Activated CD4-positive, alpha-beta memory T cell treated with anti-CD3 and anti-CD28 coated beads, Interleukin-2, amount 10 ng/mL, durations not matched to agents 7 days and 5 days (primary cell): ENCODE data around the gene CBFA2T3. TPM values are rescaled to one million over a fixed set of nuclear protein-coding genes. Genes with fewer than 3 reads are reported as not detected.

Source experiments
- CTCF ChIA-PET: fragments of 350-600 bp; sonication (Branson Sonifier 250); formaldehyde crosslinking; loops from one replicate; lab custom pipeline; 2021; ENCODE audit warnings: antibody characterized with exemption, inconsistent platforms; lab: Charles Lee
- POLR2A ChIA-PET: fragments of 350-600 bp; sonication (Branson Sonifier 250); formaldehyde crosslinking; loops from one replicate; lab custom pipeline; 2021; ENCODE audit warnings: antibody characterized with exemption; lab: Charles Lee
- DNase-seq: peaks from one replicate; pipeline ENCODE4 v3.0.0-alpha.2; 2020
- H3K27ac Mint-ChIP-seq: one replicate; pipeline ENCODE4 v1.8.0; 2021; ENCODE audit warnings: mild to moderate bottlenecking, mixed read lengths
- H3K27me3 Mint-ChIP-seq: one replicate; pipeline ENCODE4 v1.8.0; 2021; ENCODE audit warnings: mixed read lengths
- H3K36me3 Mint-ChIP-seq: one replicate; pipeline ENCODE4 v1.8.0; 2021; ENCODE audit warnings: low read depth, mixed read lengths
- H3K4me1 Mint-ChIP-seq: one replicate; pipeline ENCODE4 v1.8.0; 2021; ENCODE audit warnings: mixed read lengths
- H3K4me3 Mint-ChIP-seq: one replicate; pipeline ENCODE4 v1.8.0; 2021; ENCODE audit warnings: mild to moderate bottlenecking, mixed read lengths
- H3K9me3 Mint-ChIP-seq: one replicate; pipeline ENCODE4 v1.8.0; 2021; ENCODE audit warnings: mixed read lengths
- total RNA-seq, 2 experiments: library from RNA; stranded (reverse); gene quantifications; one replicate each; pipeline ENCODE4 v1.2.3, GENCODE V29; 2021

CBFA2T3 gene
- total RNA-seq, 2 experiments from 2014 or later = not detected

DNA sequence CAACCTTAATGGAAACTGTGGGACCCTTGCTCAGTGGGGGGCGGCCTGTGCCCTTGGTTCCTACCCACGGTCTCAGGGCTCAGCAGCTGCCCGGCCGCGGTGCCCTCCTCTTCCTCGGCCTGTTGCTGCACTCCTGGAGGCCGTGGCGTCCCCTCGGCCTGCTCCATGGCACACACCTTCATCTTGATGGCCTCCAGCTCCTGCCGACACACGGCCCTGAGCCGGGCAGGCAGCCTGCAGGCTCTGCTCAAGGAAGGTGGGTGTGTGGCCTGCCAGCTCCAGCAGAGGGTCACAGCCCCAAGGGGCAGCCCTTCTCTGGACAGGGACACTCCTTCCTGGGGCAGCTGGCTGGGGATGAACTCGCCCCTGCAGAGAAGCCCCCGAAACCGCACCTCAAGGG lies 111.3 kb downstream of the CBFA2T3 start:
- Mint-ChIP-seq H3K4me1 (peaks cover 1% of the 10 kb centered on the region), H3K27ac (no peak overlapping the region), H3K4me3 (no peak overlapping the region), H3K36me3 (peaks cover 6% of the 10 kb centered on the region), H3K27me3 (peaks cover 6% of the 10 kb centered on the region), H3K9me3 (no peaks in the 10 kb centered on the region)
- POLR2A ChIA-PET = interaction anchor here (1.2 kb wide), 1 partner anchor 9 kb away, joined by 3 read pairs; the partner anchor contains the start of genes GALNS and TRAPPC2L
- no peak for DNase-seq
- CTCF ChIA-PET = no interaction called here

DNA sequence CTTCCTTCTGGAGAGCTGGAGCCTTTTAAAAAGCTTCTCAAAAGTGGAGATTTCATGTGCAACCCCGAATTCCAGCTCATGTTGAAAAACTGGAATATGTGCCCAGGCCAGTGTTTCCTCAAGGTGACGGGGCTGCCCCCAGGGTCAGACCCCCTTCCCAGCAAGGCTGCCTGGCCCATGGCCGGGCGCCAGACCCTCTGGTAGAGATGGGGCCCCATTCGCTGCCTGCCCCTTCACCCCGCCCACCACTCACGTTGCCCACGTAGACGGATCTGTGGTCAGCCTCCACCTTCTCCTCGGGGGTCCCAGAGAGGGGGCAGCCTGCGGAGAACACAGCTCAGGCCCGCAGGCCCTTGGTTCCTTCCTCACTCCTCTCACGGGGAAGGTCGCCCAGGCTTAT lies 111.7 kb downstream of the CBFA2T3 start:
- Mint-ChIP-seq H3K9me3 (no peaks in the 10 kb centered on the region), H3K4me1 (no peaks in the 10 kb centered on the region), H3K27me3 (peaks cover 3% of the 10 kb centered on the region), H3K27ac (no peak overlapping the region), H3K4me3 (no peak overlapping the region), H3K36me3 (peaks cover 7% of the 10 kb centered on the region)
- ChIA-PET CTCF (no interaction called here), POLR2A (interaction anchor here (1.2 kb wide), 1 partner anchor 9 kb away, joined by 3 read pairs; the partner anchor contains the start of genes GALNS and TRAPPC2L)
- no peak for DNase-seq

DNA sequence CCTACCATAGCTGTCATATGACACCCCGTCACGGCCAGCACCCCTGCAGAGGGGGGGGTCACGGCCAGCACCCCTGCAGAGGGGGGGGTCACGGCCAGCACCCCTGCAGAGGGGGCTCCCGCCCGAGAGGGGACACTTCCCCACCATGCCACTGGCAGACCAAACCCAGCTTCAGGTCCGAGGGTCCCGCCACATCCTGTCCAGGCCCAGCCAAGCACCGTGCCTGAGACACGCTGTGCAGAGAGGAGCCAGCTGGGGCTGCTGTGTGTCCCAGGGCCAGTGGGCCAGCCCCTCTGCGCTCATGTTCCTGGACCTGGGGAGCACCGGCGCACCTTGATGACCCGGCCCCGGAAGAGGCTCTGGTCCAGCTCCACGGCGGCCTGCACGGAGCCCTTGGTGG lies 112.5 kb downstream of the CBFA2T3 start:
- Mint-ChIP-seq H3K27me3 (no peaks in the 10 kb centered on the region), H3K36me3 (peaks cover 7% of the 10 kb centered on the region), H3K27ac (no peak overlapping the region), H3K4me3 (no peak overlapping the region), H3K9me3 (no peaks in the 10 kb centered on the region), H3K4me1 (no peaks in the 10 kb centered on the region)
- DNase-seq = no peak
- POLR2A ChIA-PET = no interaction called here
- CTCF ChIA-PET = no interaction called here

DNA sequence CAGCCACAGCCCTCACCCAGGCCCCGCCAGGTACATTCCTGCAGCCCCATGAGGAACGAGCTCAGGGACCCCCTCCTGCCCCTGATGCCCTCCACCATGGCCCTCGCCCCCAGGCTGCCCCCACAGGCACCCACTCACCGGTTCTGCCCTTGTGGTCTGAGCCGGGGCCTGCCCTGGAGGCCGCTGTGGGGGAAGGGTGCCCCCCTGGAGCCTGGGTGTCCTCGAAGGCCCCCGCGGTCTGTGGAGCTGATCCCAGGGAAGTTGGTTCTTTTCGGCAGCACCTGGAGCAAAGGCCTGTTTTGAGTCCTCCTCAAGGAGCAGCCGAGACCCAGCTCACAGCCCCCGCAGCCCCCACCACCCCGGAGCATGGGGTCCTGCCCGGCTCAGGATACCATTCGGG lies 112.9 kb downstream of the CBFA2T3 start:
- no peaks in the 10 kb centered on the region for H3K4me1 Mint-ChIP-seq

DNA sequence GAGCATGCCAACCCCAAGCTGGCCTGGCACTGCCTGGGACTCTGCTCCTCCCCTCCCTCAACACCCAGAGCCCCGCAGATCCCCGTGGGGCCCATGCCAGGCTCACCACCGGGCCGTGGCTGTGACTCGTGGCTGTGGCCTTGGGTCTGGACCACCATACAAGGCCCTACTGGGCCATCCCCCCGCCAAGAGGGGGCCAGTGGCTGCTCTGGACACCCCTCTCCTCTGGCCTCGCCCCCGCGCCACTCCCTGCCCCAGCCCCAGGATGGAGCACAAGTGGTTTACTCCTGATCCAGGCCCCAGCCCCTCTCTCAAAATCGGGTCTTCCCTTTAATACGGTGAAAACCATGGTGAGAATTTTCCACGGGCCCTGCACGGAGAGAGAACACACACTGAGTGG lies 113.6 kb downstream of the CBFA2T3 start:
- peaks cover 16% of the 10 kb centered on the region for H3K36me3 Mint-ChIP-seq
- no peaks in the 10 kb centered on the region for H3K9me3 Mint-ChIP-seq
- CTCF ChIA-PET = no interaction called here
- peaks cover 5% of the 10 kb centered on the region for H3K4me1 Mint-ChIP-seq
- H3K27ac Mint-ChIP-seq = no peak overlapping the region
- H3K4me3 Mint-ChIP-seq = no peak overlapping the region
- POLR2A ChIA-PET = no interaction called here
- no peak for DNase-seq
- no peaks in the 10 kb centered on the region for H3K27me3 Mint-ChIP-seq

More for the DNA sequence above, 112.9 kb downstream of the CBFA2T3 start:
- ChIA-PET POLR2A (no interaction called here), CTCF (no interaction called here)
- no peaks in the 10 kb centered on the region for H3K9me3 Mint-ChIP-seq
- no peaks in the 10 kb centered on the region for H3K27me3 Mint-ChIP-seq
- no peak for DNase-seq
- no peak overlapping the region for H3K4me3 Mint-ChIP-seq
- H3K27ac Mint-ChIP-seq = no peak overlapping the region
- H3K36me3 Mint-ChIP-seq = peaks cover 11% of the 10 kb centered on the region

DNA sequence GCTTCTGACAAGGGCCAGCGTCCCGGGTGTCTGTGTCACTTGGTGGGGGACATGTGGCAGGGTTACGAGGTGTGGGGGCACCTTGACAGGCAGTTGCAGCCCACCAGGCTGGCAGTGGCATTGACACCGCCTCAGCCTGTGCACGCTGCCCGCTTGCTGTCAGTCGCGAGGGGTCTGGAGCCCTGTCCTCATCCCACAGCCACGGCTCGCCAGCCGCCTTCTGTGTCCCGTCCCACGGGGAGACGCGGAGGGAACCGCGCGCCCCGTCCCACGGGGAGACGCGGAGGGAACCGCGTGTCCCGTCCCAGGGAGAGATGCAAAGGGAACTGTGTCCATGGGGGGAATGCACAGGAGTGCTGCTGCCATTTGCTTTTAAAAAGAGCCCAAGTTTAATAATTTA lies 114.0 kb downstream of the CBFA2T3 start:
- DNase-seq = no peak
- H3K4me3 Mint-ChIP-seq = no peak overlapping the region
- H3K9me3 Mint-ChIP-seq = no peaks in the 10 kb centered on the region
- H3K27me3 Mint-ChIP-seq = no peaks in the 10 kb centered on the region
- H3K4me1 Mint-ChIP-seq = peaks cover 9% of the 10 kb centered on the region
- POLR2A ChIA-PET = no interaction called here
- CTCF ChIA-PET = no interaction called here
- H3K27ac Mint-ChIP-seq = no peak overlapping the region
- peaks cover 18% of the 10 kb centered on the region for H3K36me3 Mint-ChIP-seq

DNA sequence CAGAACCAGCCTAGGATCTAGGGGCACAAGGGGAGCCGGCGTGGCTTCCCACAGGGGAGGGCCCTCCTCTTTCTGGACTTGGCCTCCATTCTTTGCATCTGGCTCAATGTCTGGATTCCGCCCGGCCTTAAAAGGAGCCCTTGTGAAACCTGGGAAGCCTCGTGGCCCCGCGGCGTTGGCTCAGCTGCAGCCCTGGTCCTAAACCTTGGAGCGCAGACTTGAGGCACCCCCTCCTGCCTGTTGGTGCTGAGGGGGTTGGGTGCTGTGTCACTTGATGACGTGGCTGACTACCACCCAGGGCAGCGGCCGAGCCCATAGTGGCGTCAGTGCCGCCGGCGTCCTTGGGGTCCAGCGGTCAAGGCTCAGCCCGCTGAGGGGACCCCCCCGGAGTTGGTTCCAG lies 115.6 kb downstream of the CBFA2T3 start:
- Mint-ChIP-seq H3K4me1 (peaks cover 14% of the 10 kb centered on the region), H3K9me3 (no peaks in the 10 kb centered on the region), H3K27me3 (no peaks in the 10 kb centered on the region), H3K4me3 (no peak overlapping the region), H3K36me3 (peaks cover 23% of the 10 kb centered on the region), H3K27ac (no peak overlapping the region)
- ChIA-PET CTCF (no interaction called here), POLR2A (no interaction called here)
- no peak for DNase-seq

DNA sequence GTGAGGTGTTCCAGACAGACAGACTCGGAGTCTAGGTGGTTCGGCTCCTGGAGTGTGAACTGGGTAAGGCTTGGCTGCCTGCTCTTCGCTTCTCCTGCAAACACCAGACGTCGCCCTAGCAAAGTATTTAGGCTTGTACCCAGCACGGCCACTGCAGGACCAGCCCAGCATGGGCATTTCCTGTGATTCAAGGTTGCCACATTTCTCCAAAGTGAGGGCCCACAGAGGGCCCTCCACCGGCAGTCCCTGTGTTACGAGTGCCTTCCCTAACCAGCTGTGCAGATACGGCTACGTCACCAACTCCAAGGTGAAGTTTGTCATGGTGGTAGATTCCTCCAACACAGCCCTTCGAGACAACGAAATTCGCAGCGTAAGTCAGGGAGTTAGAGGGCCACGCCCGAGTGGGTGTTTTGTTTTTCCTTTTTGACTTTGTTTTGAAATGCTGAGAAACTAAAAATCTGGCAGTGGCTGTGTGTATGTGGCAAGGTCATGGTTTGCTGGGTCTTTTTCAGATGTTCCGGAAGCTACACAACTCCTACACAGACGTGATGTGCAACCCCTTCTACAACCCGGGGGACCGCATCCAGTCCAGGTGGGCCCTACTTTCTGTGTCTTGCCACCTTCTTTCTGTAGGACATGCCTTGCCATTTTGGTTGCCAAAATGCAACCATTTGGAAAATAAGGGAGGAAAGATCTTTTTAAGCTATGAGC lies 117.5 kb downstream of the CBFA2T3 start:
- POLR2A ChIA-PET = interaction anchor here (0.6 kb wide), 1 partner anchor 381 kb away, joined by 3 read pairs; no protein-coding TSS in a partner anchor
- H3K4me3 Mint-ChIP-seq = no peak overlapping the region
- H3K4me1 Mint-ChIP-seq = peaks cover 26% of the 10 kb centered on the region

DNA sequence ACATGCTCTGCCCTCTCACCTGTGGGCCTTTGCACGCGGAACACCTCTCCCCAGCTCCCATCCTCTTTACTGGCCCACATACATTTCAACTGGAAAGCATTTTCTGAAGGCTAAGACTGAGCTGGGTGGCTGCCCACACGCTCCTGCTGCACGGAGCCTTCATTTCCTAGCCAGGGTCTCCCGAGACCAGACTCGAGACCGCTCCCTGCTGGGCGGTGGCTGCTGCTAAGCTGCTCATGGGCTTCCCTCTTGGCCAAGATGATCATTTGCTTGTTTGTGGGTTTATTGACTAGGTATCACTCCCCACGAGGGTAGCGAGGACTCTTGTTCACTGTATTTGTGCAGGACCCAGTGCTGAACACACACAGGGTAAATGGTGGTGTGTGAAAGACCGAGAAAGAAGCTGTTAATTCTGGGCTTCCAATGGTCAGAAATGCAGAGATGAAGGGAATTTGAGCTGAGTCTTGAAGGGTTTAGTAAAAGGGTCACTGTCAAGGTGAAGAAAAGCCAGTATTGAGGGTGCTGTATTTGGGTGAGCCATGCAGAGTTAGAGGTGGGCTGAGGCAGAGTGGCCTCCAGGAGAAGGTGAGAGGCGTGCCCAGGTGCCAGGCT lies 119.2 kb downstream of the CBFA2T3 start:
- Mint-ChIP-seq H3K27me3 (no peaks in the 10 kb centered on the region), H3K36me3 (peaks cover 23% of the 10 kb centered on the region), H3K4me3 (peak overlapping the region; percentile 97), H3K9me3 (no peaks in the 10 kb centered on the region), H3K4me1 (peaks cover 29% of the 10 kb centered on the region), H3K27ac (peak overlapping the region; percentile 82)
- ChIA-PET CTCF (interaction anchor here (0.7 to 2.9 kb wide), 14 partner anchors 11 to 389 kb away, joined by 3 to 36 read pairs (median 6); partner anchors contain the start of genes APRT and CDH15), POLR2A (interaction anchor here (0.5 to 4.9 kb wide), 13 partner anchors 12 to 1164 kb away, joined by 3 to 59 read pairs (median 4); partner anchors contain the start of genes ACSF3, APRT, ZC3H18 and ZNF778)
- DNase-seq = peak; percentile 80

More for the DNA sequence above, 117.5 kb downstream of the CBFA2T3 start:
- Mint-ChIP-seq H3K9me3 (no peaks in the 10 kb centered on the region), H3K27ac (no peak overlapping the region), H3K27me3 (no peaks in the 10 kb centered on the region), H3K36me3 (peaks cover 23% of the 10 kb centered on the region)
- CTCF ChIA-PET = interaction anchor here (2.8 to 2.9 kb wide), 2 partner anchors 48 to 122 kb away, joined by 16 to 36 read pairs; partner anchors contain the start of gene APRT
- no peak for DNase-seq

DNA sequence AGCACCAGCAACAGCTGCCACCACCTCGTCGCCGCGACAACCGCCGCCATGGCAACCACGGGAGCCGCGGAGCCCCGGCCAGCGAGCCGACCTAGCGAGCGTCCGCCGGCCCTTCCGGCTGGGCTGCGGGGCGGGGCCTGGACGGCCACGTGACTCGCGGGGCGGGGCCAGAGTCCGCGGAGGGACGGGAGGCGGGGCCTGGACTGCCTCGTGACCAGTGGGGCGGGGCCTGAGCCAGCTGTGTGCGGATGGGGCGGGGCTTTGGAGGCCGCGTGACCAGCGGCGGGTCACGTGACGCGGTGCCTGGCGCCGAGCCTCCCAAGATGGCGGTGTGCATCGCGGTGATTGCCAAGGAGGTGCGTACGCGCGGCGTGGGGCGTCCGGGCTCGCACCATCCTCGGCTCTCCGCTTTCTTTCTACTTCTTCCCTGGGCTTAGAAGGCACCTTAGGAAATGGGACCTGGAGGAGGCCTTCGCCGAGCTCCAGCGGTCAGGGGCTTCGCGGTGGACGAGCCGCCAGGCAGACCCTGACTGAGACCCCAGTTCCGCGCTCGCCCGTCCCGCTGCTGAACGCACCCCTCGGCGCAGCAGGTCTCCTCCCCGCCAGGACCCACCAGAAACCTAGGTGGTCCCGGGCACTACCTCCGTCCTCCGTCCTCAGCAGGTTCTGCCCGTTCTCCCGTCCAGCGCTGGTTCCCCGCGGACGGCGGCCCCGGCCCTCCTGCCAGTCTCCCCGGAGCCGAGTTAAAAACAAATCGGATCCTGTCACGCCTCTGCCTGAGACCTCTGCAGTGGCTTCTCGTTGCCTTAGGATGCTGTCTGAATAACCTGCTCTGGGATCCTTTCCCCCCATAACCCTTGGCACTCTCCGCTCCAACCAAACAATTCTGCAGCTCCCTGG lies 119.9 kb downstream of the CBFA2T3 start, which contains the start of the genes GALNS and TRAPPC2L:
Gene GALNS, minus strand, starts transcription at position 120 of the 900 bp plus-strand sequence. Its CDS starts 70 bp downstream, at position 50.
Gene TRAPPC2L, plus strand, starts transcription at position 300 of the 900 bp plus-strand sequence. Its CDS starts 24 bp downstream, at position 324.
- peak; percentile 99 for DNase-seq
- H3K27me3 Mint-ChIP-seq = no peaks in the 10 kb centered on the region
- POLR2A ChIA-PET = interaction anchor here (0.7 to 4.9 kb wide), 17 partner anchors 8 to 1165 kb away, joined by 3 to 59 read pairs (median 4); partner anchors contain the start of genes ACSF3, APRT, ZC3H18 and ZNF778
- H3K9me3 Mint-ChIP-seq = no peaks in the 10 kb centered on the region
- peak within 1 kb of the TSS; percentile 97 for H3K4me3 Mint-ChIP-seq
- H3K4me1 Mint-ChIP-seq = peaks cover 33% of the 10 kb centered on the region
- CTCF ChIA-PET = interaction anchor here (0.7 to 2.9 kb wide), 13 partner anchors 11 to 390 kb away, joined by 3 to 36 read pairs (median 6); partner anchors contain the start of genes APRT and CDH15
- peaks cover 23% of the 10 kb centered on the region for H3K36me3 Mint-ChIP-seq
- peak within 1 kb of the TSS; percentile 82 for H3K27ac Mint-ChIP-seq

DNA sequence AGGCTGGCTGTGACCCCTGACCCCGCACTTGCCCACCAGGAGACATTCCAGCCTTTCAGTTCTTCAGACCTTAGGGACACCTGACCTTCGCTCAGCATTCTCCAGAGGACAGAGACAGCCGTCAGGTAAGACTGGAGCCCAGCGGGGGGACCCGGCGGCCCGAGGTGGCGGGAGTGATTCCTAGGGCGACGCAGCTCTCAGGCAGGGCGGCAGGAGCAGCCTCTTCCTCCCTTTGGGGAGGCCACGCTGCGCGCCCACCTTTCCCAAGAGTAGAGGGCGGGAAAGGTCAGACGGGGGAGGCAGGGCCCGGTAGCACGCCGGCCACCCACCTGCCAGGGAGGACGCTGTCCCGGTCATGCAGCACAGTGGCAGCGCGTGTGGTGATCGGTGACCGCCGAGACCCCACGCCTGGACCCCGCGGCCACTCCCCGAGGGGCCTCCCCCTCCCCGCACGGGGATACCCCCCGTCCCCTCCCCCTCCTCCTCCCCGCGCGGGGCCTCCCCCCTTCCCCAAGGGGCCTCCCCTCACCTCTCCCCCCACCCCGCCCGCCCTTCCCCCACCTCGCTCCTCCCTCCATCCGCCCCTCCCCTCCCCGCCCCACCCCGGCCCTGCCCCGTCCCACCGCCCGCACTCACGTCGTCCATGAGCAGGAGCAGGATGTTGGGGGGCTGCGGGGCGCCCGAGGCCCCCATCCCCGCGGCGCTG lies 120.7 kb downstream of the CBFA2T3 start:
- POLR2A ChIA-PET = interaction anchor here (0.8 to 4.9 kb wide), 13 partner anchors 9 to 384 kb away, joined by 3 to 59 read pairs (median 4); partner anchors contain the start of genes APRT, ZC3H18 and ZNF778
- peak overlapping the region; percentile 97 for H3K4me3 Mint-ChIP-seq

More for the DNA sequence above, 120.7 kb downstream of the CBFA2T3 start:
- CTCF ChIA-PET = interaction anchor here (1.6 to 2.9 kb wide), 4 partner anchors 45 to 119 kb away, joined by 6 to 36 read pairs (median 14); partner anchors contain the start of gene APRT
- no peaks in the 10 kb centered on the region for H3K27me3 Mint-ChIP-seq
- no peaks in the 10 kb centered on the region for H3K9me3 Mint-ChIP-seq
- no peak for DNase-seq
- peaks cover 21% of the 10 kb centered on the region for H3K36me3 Mint-ChIP-seq
- peak overlapping the region; percentile 44 for H3K27ac Mint-ChIP-seq
- peaks cover 34% of the 10 kb centered on the region for H3K4me1 Mint-ChIP-seq
